Lung (tissue), 12 donors: ENCODE data around the gene ADAMTS15. TPM values are rescaled to one million over a fixed set of nuclear protein-coding genes. Genes with fewer than 3 reads are reported as not detected.
A peak's percentile ranks its signal among the peaks of the same experiment; 100 is the strongest.

Experiments
- ATAC-seq: fragments of 200-7000 bp; cut with Tn5 transposase; one replicate; pipeline ENCODE4 v1.9.1; 2020; ENCODE audit warnings: moderate number of reproducible peaks; ENCODE audit not compliant: insufficient read depth, low FRiP score
- DNase-seq, 3 donors: peaks; one replicate each; pipeline ENCODE4 v3.0.0-alpha.2; 2013 to 2017
- H3K27ac ChIP-seq, 2 donors: one replicate each; pipeline ENCODE4 v1.5.1; 2013; ENCODE audit warnings: mild to moderate bottlenecking in 2 of 2, moderate library complexity in 2 of 2, control low read depth in 1 of 2, inconsistent platforms in 1 of 2, low read depth in 1 of 2, low read length in 1 of 2
- H3K27me3 ChIP-seq, 3 donors: one replicate each; pipeline ENCODE4 v1.5.1; 2013; ENCODE audit warnings: low read length in 2 of 3; ENCODE audit not compliant: control insufficient read depth in 3 of 3, insufficient read depth in 3 of 3
- H3K36me3 ChIP-seq, 4 donors: one replicate each; pipeline ENCODE4 v1.5.1; 2013; ENCODE audit warnings: low read length in 4 of 4, mild to moderate bottlenecking in 1 of 4, moderate library complexity in 1 of 4; ENCODE audit not compliant: control insufficient read depth in 4 of 4, insufficient read depth in 4 of 4
- H3K4me1 ChIP-seq, 5 donors: one replicate each; pipeline ENCODE4 v1.5.1; 2013; ENCODE audit warnings: low read length in 5 of 5, mild to moderate bottlenecking in 2 of 5, moderate library complexity in 1 of 5; ENCODE audit not compliant: control insufficient read depth in 5 of 5, insufficient read depth in 5 of 5
- H3K4me3 ChIP-seq: one replicate; pipeline ENCODE4 v1.5.1; 2013; ENCODE audit warnings: mild to moderate bottlenecking, control low read depth, moderate library complexity
- H3K9ac ChIP-seq, 2 donors: one replicate each; pipeline ENCODE4 v1.5.1; 2013; ENCODE audit warnings: low read length in 2 of 2, control low read depth in 1 of 2; ENCODE audit not compliant: insufficient read depth in 1 of 2
- H3K9me3 ChIP-seq, 4 donors: one replicate each; pipeline ENCODE4 v1.5.1; 2013; ENCODE audit warnings: low read length in 3 of 4, mild to moderate bottlenecking in 1 of 4, moderate library complexity in 1 of 4; ENCODE audit not compliant: control insufficient read depth in 4 of 4, insufficient read depth in 3 of 4
- WGBS, 2 donors: extraction: QIAGEN DNeasy Blood & Tissue Kit; methylation state at CpG; one replicate each; pipeline ENCODE4 v1.1.7; 2013; 5-methylcytosine and 5-hydroxymethylcytosine counted together
- polyA plus RNA-seq, 2 donors: library from polyadenylated mRNA; stranded (reverse); fragments of 200-250 nt; gene quantifications; one replicate each; pipeline ENCODE4 v1.2.1, GENCODE V29; 2013
- total RNA-seq, 2 donors: library from RNA; depleted of rRNA in 1 of 2; stranded (reverse); fragments of >200 nt in 1 of 2; gene quantifications; one replicate each; pipeline ENCODE4 v1.2.1, GENCODE V29; 2014 to 2021
- TF ChIP-seq, protein P1 (sequence below): IDR thresholded peaks from 2 replicates; pipeline ENCODE4 v1.5.1; 2012; ENCODE audit warnings: mild to moderate bottlenecking; ENCODE audit errors: control extremely low read depth, extremely low read depth
- donor health status: control.
- donor health status: control.
- donor health status: Bipolar disorder and iron deficiency.
- donor health status: healthy.
- donor health status: DM: yes; HTN: yes; CAD: no.

Gene ADAMTS15
- total and polyA plus RNA-seq, 4 donors = 4.4 to 22.9 (median 13.3) TPM

DNA sequence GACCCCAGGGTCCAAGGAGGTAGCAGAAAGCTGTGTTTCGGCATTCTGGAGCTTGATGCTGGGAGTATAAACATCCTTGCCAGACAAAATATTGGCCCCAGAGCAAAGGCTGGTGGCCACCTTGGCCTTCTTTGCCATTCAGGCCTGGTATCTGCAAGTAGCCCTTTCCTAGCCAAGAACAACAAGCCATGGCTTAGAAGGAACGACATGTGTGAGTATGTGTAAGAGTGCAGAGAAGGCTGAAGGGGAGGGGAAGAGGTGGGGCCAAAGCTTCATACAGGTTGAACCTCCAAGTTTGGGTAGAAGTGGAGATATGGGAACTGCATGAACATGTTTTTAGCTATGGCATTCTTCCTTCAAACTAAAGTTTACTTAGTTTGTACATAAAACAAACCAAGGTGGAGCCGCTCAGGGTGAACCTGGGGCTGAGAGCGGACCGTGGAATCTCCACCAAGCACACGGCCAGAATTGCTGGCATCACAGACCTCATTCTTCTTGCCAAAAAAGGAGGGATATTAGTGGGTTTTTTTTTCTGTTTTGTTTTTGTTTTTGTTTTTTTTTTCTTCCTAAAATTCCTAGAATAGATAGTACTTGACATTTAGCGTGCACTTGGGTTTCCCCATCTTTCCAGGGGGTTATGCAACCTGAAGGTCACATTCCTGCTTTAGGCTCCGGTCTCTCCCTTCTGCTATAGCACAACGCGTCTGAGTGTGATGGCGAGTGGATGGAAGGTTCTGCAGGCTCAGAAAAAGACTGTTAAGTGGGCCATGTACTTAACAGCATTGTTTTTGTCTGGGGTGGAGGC lies 70.9 kb downstream of the ADAMTS15 start:
- 83 to 93% methylated on average over 11 of the region's 11 CpGs for WGBS, 2 donors
- Histone ChIP-seq H3K4me1 (peaks cover 5 to 39% (median 13%) of the 10 kb centered on the region in 5 donors), H3K27ac (no peak overlapping the region), H3K36me3 (no peaks in the 10 kb centered on the region), H3K9me3 (peaks cover 0 to 3% (median 0%) of the 10 kb centered on the region in 4 donors), H3K27me3 (no peaks in the 10 kb centered on the region), H3K9ac (no peak overlapping the region), H3K4me3 (no peak overlapping the region)
- DNase-seq (no peak), ATAC-seq (no peak)
- TF ChIP-seq, protein P1, sequence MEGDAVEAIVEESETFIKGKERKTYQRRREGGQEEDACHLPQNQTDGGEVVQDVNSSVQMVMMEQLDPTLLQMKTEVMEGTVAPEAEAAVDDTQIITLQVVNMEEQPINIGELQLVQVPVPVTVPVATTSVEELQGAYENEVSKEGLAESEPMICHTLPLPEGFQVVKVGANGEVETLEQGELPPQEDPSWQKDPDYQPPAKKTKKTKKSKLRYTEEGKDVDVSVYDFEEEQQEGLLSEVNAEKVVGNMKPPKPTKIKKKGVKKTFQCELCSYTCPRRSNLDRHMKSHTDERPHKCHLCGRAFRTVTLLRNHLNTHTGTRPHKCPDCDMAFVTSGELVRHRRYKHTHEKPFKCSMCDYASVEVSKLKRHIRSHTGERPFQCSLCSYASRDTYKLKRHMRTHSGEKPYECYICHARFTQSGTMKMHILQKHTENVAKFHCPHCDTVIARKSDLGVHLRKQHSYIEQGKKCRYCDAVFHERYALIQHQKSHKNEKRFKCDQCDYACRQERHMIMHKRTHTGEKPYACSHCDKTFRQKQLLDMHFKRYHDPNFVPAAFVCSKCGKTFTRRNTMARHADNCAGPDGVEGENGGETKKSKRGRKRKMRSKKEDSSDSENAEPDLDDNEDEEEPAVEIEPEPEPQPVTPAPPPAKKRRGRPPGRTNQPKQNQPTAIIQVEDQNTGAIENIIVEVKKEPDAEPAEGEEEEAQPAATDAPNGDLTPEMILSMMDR = no peak

DNA sequence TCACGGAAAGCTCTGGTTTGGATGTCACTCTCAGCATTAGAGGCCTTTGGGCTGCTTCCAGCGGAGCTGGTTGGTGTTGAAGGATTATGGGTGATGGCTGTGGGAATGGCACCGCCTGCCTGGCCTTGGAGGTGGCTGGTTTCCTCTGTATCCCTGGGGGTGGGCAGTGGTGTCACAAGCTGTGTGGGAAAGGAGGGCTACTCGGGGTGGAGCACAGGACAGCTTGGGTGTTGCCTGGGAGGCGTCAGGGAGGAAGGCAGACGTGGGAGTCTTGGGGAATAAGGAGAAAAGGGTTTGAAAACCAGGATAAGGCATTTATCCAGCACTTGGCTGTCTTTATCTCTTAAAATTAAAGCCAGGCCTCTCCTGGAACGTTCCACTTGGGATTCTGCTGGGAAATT lies 71.8 kb downstream of the ADAMTS15 start:
- 75 to 80% methylated on average over 7 of the region's 7 CpGs for WGBS, 2 donors
- Histone ChIP-seq H3K9me3 (peaks cover 0 to 3% (median 0%) of the 10 kb centered on the region in 4 donors), H3K27ac (peak overlapping the region; percentile 35 to 60), H3K4me1 (peaks cover 5 to 38% (median 13%) of the 10 kb centered on the region in 5 donors), H3K4me3 (no peak overlapping the region), H3K27me3 (no peaks in the 10 kb centered on the region), H3K9ac (peak overlapping the region in 1 of 2 donors; percentile 34), H3K36me3 (no peaks in the 10 kb centered on the region)
- TF ChIP-seq, protein P1 = no peak
- no peak for ATAC-seq
- DNase-seq = peak; percentile 58 to 78 (median 66)

DNA sequence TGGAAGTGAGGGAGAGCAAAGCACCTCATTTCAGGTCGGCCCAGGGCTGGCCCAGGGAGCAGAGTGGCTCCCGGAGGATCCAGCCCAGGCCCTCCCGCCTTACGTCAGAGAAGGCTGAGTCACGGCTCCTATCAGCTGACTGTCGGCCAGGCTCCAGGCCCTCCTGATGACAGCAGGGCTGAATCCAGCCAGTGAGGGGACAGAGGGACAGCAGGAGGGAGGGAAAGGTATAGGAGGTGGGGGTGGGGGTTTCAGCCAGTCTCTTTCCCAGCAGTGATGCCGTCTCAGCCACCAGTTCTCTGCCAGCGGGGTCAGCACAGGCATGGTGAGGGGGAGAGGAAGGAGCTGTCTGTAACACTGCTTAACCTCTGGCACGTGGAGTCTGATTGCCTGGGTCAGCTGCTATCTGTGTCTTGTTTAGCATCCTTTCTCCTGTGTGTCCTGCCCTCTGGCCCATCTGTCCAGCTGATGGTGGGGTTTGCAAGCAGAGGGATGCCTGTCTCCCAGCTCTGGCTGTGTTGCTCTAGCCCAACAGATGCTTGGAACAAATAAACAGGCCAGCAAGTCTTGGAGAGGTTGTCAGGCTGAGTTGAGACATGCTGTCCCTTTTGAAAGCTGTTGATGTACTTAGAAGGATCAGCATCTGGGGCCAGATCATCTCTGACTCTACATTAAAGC lies 74.0 kb downstream of the ADAMTS15 start:
- H3K4me1 ChIP-seq = peaks cover 5 to 40% (median 13%) of the 10 kb centered on the region in 5 donors
- no peak overlapping the region for H3K4me3 ChIP-seq
- ATAC-seq (peak; percentile 68), DNase-seq (peak; percentile 80 to 92 (median 90))
- peak overlapping the region in 1 of 2 donors; percentile 26 for H3K9ac ChIP-seq
- H3K27ac ChIP-seq = peak overlapping the region; percentile 82 to 93
- no peaks in the 10 kb centered on the region for H3K36me3 ChIP-seq
- TF ChIP-seq, protein P1 = no peak
- no peaks in the 10 kb centered on the region for H3K27me3 ChIP-seq
- 50 to 80% methylated on average over 9 of the region's 9 CpGs for WGBS, 2 donors
- peaks cover 0 to 3% (median 0%) of the 10 kb centered on the region in 4 donors for H3K9me3 ChIP-seq
